OCI-LY3 (cell line): ENCODE measurements around the gene COX20.

Experiments
- EZH2phosphoT487 ChIP-seq: fragments of 200-600 bp; shearing (Covaris generic); IDR thresholded peaks from 2 replicates; pipeline ENCODE4 v1.6.1; 2018; ENCODE audit warnings: antibody characterized with exemption, mixed run types, low read depth
- TF ChIP-seq, protein P1 (sequence below): fragments of 200-600, 300-600 bp; sonication (generic); IDR thresholded peaks from 2 replicates; pipeline ENCODE4 v1.5.1; 2014; ENCODE audit warnings: antibody characterized with exemption, low read length, low read depth

DNA sequence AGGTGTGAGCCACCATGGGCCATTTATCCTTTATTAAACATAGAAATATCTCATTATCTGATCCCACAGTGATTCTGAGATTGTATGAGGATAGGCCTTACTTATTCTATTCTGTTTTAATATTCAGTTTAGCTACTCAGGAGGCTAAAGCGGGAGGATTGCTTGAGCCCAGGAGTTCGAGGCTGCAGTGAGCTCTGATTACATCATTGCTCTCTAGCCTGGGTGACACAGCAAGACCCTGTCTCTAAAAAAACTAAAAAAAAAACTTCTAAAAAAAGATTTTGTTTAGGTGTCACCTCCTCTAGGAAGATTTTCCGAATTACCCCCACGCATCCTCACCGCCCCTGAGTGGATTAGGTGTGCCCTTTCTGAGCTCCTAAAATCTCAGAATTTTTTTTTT, 43.2 kb downstream of the COX20 start:
- TF ChIP-seq, protein P1, sequence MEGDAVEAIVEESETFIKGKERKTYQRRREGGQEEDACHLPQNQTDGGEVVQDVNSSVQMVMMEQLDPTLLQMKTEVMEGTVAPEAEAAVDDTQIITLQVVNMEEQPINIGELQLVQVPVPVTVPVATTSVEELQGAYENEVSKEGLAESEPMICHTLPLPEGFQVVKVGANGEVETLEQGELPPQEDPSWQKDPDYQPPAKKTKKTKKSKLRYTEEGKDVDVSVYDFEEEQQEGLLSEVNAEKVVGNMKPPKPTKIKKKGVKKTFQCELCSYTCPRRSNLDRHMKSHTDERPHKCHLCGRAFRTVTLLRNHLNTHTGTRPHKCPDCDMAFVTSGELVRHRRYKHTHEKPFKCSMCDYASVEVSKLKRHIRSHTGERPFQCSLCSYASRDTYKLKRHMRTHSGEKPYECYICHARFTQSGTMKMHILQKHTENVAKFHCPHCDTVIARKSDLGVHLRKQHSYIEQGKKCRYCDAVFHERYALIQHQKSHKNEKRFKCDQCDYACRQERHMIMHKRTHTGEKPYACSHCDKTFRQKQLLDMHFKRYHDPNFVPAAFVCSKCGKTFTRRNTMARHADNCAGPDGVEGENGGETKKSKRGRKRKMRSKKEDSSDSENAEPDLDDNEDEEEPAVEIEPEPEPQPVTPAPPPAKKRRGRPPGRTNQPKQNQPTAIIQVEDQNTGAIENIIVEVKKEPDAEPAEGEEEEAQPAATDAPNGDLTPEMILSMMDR = no peak
- TF ChIP-seq EZH2phosphoT487 = no peak
